Measurements from ENCODE around the gene PAH.

DNA sequence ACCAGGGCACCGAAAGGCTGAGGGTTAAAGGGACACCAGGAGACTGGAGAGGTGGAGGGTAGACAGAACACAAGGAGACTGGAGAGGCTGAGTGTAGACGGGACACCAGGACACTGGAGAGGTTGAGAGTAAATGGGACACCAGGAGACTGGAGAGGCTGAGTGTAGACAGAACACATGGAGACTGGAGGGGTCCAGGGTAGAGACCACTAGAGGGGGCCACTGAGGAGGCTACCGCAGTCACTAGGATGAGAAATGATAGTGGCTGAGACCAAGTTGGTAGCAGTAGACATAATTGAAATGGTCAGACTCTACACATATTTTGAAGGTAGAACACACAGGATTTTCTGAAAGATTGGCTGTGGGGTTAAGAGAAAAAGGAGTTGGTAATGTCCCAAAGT, 68.2 kb downstream of the PAH start:
- TF ChIP-seq, protein P1, sequence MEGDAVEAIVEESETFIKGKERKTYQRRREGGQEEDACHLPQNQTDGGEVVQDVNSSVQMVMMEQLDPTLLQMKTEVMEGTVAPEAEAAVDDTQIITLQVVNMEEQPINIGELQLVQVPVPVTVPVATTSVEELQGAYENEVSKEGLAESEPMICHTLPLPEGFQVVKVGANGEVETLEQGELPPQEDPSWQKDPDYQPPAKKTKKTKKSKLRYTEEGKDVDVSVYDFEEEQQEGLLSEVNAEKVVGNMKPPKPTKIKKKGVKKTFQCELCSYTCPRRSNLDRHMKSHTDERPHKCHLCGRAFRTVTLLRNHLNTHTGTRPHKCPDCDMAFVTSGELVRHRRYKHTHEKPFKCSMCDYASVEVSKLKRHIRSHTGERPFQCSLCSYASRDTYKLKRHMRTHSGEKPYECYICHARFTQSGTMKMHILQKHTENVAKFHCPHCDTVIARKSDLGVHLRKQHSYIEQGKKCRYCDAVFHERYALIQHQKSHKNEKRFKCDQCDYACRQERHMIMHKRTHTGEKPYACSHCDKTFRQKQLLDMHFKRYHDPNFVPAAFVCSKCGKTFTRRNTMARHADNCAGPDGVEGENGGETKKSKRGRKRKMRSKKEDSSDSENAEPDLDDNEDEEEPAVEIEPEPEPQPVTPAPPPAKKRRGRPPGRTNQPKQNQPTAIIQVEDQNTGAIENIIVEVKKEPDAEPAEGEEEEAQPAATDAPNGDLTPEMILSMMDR (IDR thresholded peaks at IDR 0.05), result no peak
- no peak for TF ChIP-seq POLR2A (IDR thresholded peaks at IDR 0.05)
